GM12878 (cell line): Measurements from ENCODE around the gene SSPN. TPM values are rescaled to one million over a fixed set of nuclear protein-coding genes. Genes with fewer than 3 reads are reported as not detected.

Source experiments
- ATAC-seq: fragments of 200-7000 bp; cut with Tn5 transposase; 3 replicates; pipeline ENCODE4 v1.9.1; 2020; ENCODE audit warnings: mild to moderate bottlenecking, moderate library complexity
- BruUV-seq: library from RNA; stranded (reverse); fragments of 400-500 nt; replicated peaks from 2 replicates; lab custom pipeline; 2021; lab: Mats Ljungman, UMichigan
- CTCF ChIA-PET: fragments of 300-600 bp; sonication (Branson Sonifier 250); formaldehyde crosslinking; extraction: SDS; loops from one replicate; lab custom pipeline; 2021; ENCODE audit warnings: inconsistent platforms; lab: Yijun Ruan, JAX
- POLR2A ChIA-PET: fragments of 350-600 bp; formaldehyde crosslinking; extraction: SDS; loops from one replicate; lab custom pipeline; 2021; ENCODE audit warnings: inconsistent platforms; lab: Charles Lee
- RAD21 ChIA-PET: fragments of 300-600 bp; sonication (Branson Sonifier 250); formaldehyde crosslinking; loops from one replicate; lab custom pipeline; 2023; ENCODE audit warnings: antibody characterized with exemption; ENCODE audit not compliant: unreplicated experiment; lab: Charles Lee
- SMC1A ChIA-PET: fragments of 300-600 bp; sonication (Branson Sonifier 250); formaldehyde crosslinking; loops from one replicate; lab custom pipeline; 2023; ENCODE audit not compliant: unreplicated experiment, uncharacterized antibody; lab: Charles Lee
- DNase-seq: peaks from one replicate; pipeline ENCODE4 v3.0.0-alpha.2; 2011; ENCODE audit warnings: low read depth, low spot score
- FAIRE-seq: peaks from 3 replicates; lab custom pipeline; 2011; peaks lifted over from hg19 to GRCh38; lab: Jason Lieb, UNC
- H2AFZ ChIP-seq: 2 replicates; pipeline ENCODE4 v1.6.0; 2011; ENCODE audit warnings: low read depth, low read length, control low read depth; ENCODE audit not compliant: control insufficient read depth
- H3K27ac ChIP-seq: 2 replicates; pipeline ENCODE4 v1.5.1; 2011; ENCODE audit warnings: control low read depth; ENCODE audit not compliant: control insufficient read depth, insufficient read depth
- H3K27me3 ChIP-seq, 2 experiments: replicated peaks in 1 of 2; 2 replicates each; pipeline versions ENCODE4 v1.6.0 to v1.6.1; 2011; ENCODE audit warnings: low read length in 1 of 2; ENCODE audit not compliant: control insufficient read depth in 2 of 2, insufficient read depth in 2 of 2
- H3K36me3 ChIP-seq, 2 experiments: 2 replicates each; pipeline ENCODE4 v1.5.1; 2011; ENCODE audit warnings: low read length in 1 of 2; ENCODE audit not compliant: control insufficient read depth in 2 of 2, insufficient read depth in 2 of 2
- H3K4me1 ChIP-seq: 2 replicates; pipeline ENCODE4 v1.6.1; 2011; ENCODE audit warnings: mild to moderate bottlenecking, low read length, moderate library complexity, mixed read lengths; ENCODE audit not compliant: control insufficient read depth, insufficient read depth
- H3K4me2 ChIP-seq: 2 replicates; pipeline ENCODE4 v1.6.0; 2011; ENCODE audit warnings: control low read depth; ENCODE audit not compliant: control insufficient read depth, insufficient read depth
- H3K4me3 ChIP-seq: fragments of 200-600 bp; sonication (generic); 2 replicates; pipeline ENCODE4 v1.5.1; 2016
- H3K79me2 ChIP-seq: 2 replicates; pipeline ENCODE4 v1.6.0; 2011; ENCODE audit warnings: low read length; ENCODE audit not compliant: control insufficient read depth, insufficient read depth
- H3K9ac ChIP-seq: 2 replicates; pipeline ENCODE4 v1.8.0; 2011; ENCODE audit warnings: low read length, control low read depth, mixed read lengths; ENCODE audit not compliant: control insufficient read depth, insufficient read depth
- H3K9me3 ChIP-seq: replicated peaks from 3 replicates; pipeline ENCODE4 v1.5.1; 2011; ENCODE audit warnings: mild to moderate bottlenecking, low read length; ENCODE audit not compliant: control insufficient read depth, insufficient read depth
- H4K20me1 ChIP-seq: 2 replicates; pipeline ENCODE4 v1.6.0; 2011; ENCODE audit not compliant: control insufficient read depth, insufficient read depth
- CBFB ChIP-seq: IDR thresholded peaks from 2 replicates; pipeline ENCODE4 v1.6.1; 2016; ENCODE audit warnings: antibody characterized with exemption, low read depth
- CEBPB ChIP-seq, 2 experiments: fragments of 150-350 bp in 1 of 2; IDR thresholded peaks; 2 replicates each; pipeline ENCODE4 v1.6.1; 2012 to 2014; ENCODE audit warnings: low read depth in 2 of 2, low read length in 2 of 2, borderline replicate concordance in 1 of 2, inconsistent platforms in 1 of 2
- ETV6 ChIP-seq, 2 experiments: fragments of 450-650 bp in 1 of 2; IDR thresholded peaks in 1 of 2; conservative IDR thresholded peaks in 1 of 2; 2 replicates each; pipeline ENCODE4 v1.6.1; 2014; ENCODE audit warnings: antibody characterized with exemption in 1 of 2, borderline replicate concordance in 1 of 2, low read depth in 1 of 2, mild to moderate bottlenecking in 1 of 2, moderate library complexity in 1 of 2
- FOXM1 ChIP-seq: IDR thresholded peaks from 2 replicates; pipeline ENCODE4 v1.6.1; 2012; ENCODE audit warnings: low read depth, mild to moderate bottlenecking, inconsistent platforms, low read length, moderate library complexity
- GABPA ChIP-seq: IDR thresholded peaks from 2 replicates; pipeline ENCODE4 v1.6.1; 2014; ENCODE audit warnings: antibody characterized with exemption, low read depth, mild to moderate bottlenecking, inconsistent platforms
- IRF5 ChIP-seq: fragments of 450-650 bp; IDR thresholded peaks from 2 replicates; pipeline ENCODE4 v1.6.1; 2017; ENCODE audit warnings: borderline replicate concordance
- NFXL1 ChIP-seq: fragments of 450-650 bp; IDR thresholded peaks from 2 replicates; pipeline ENCODE4 v1.6.1; 2017; ENCODE audit warnings: antibody characterized with exemption, mild to moderate bottlenecking, borderline replicate concordance
- RAD21 ChIP-seq: IDR thresholded peaks from 2 replicates; pipeline ENCODE4 v1.6.1; 2011; ENCODE audit warnings: mild to moderate bottlenecking, low read depth, low read length, moderate library complexity; ENCODE audit not compliant: insufficient read depth
- RCOR1 ChIP-seq: conservative IDR thresholded peaks from 2 replicates; pipeline ENCODE4 v1.6.1; 2012; ENCODE audit warnings: low read depth, low read length, improper control_type of control experiment
- REST ChIP-seq: IDR thresholded peaks from 2 replicates; pipeline ENCODE4 v1.6.1; 2012; ENCODE audit warnings: mild to moderate bottlenecking, low read depth, low read length
- SIN3A ChIP-seq: IDR thresholded peaks from 2 replicates; pipeline ENCODE4 v1.6.1; 2012; ENCODE audit warnings: low read depth, low read length, improper control_type of control experiment
- ZBTB4 ChIP-seq: fragments of 450-650 bp; formaldehyde crosslinking; IDR thresholded peaks from 2 replicates; pipeline ENCODE4 v1.4.0; 2022; ENCODE audit warnings: mild to moderate bottlenecking, moderate library complexity
- WGBS: methylation state at CpG from one replicate; pipeline ENCODE4 v1.1.6; 2016; ENCODE audit warnings: low lambda C conversion rate; ENCODE audit not compliant: insufficient replicate concordance, insufficient coverage; ENCODE audit errors: missing lambda C conversion rate; 5-methylcytosine and 5-hydroxymethylcytosine counted together
- in situ Hi-C: fragments of 300-500 bp; cut with MboI; formaldehyde crosslinking; loops from 9 replicates; pipeline ENCODE4 v1.14.3; 2018; ENCODE audit warnings: mixed read lengths
- intact Hi-C: fragments of 100-400 bp; cut with micrococcal nuclease; formaldehyde crosslinking; loops from one replicate; pipeline ENCODE4 v1.14.2; 2022; ENCODE audit not compliant: unreplicated experiment
- polyA plus RNA-seq, 11 experiments: library from polyadenylated mRNA; depleted of rRNA in 4 of 11; unstranded in 6 of 11; stranded (reverse) in 5 of 11; fragments of >200 nt; fragmentation: Nextera tagmentation in 4 of 11; fragmentation: Illumina TruSeq in 1 of 11; extraction: Ambion mirVana in 4 of 11; extraction: Trizol in 1 of 11; gene quantifications; 1 replicate in 1 of 11; 2 replicates in 10 of 11; pipeline versions ENCODE4 v1.2.1 to v1.2.3, GENCODE V29; 2011 to 2016; ENCODE audit warnings: inconsistent platforms in 2 of 11, missing spikeins in 2 of 11, low read depth in 1 of 11
- total RNA-seq, 4 experiments: library from RNA; depleted of rRNA in 3 of 4; stranded (reverse); fragments of >200 nt in 3 of 4; fragmentation: Illumina TruSeq in 1 of 4; extraction: Trizol in 1 of 4; gene quantifications; 2 replicates each; pipeline versions ENCODE4 v1.2.1 to v1.2.3, GENCODE V29; 2013 to 2021
- TF ChIP-seq, protein P1 (sequence below): IDR thresholded peaks from 2 replicates; pipeline ENCODE4 v1.6.1; 2012; ENCODE audit warnings: low read depth, low read length, improper control_type of control experiment

SSPN gene
- total and polyA plus RNA-seq, 10 of the 15 experiments (the other 5 are each of a cell fraction or from before 2014, with no cell fraction given), result 0.04 to 0.41 (median 0.28) TPM; not detected in 5

DNA sequence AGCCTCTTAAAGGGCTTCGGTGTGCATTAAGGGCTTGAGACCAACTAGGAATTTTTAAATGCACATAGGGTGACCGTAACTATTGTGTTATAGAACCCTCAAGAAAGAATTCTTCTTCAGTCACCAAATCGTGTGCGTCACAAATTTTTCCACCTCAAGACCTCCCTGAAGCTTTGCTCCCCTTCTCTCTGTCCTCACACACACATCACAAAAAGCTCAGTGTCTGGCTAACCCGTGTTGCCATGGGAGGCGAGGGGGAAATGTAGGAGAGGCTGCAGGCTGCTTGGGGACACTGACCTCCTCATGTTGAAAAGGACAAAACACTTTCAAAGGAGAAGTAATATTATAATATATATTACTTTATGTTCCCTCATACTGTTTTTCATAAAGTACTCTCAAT lies 10.6 kb downstream of the SSPN start:
- Histone ChIP-seq H3K79me2 (no peaks in the 10 kb centered on the region), H3K9ac (no peak overlapping the region), H3K4me2 (no peak overlapping the region), H3K27ac (no peak overlapping the region), H3K4me3 (no peak overlapping the region), H3K4me1 (no peaks in the 10 kb centered on the region), H4K20me1 (no peaks in the 10 kb centered on the region), H2AFZ (no peak overlapping the region), H3K36me3 (no peaks in the 10 kb centered on the region), H3K9me3 (no peaks in the 10 kb centered on the region), H3K27me3 (peaks cover 0 to 3% of the 10 kb centered on the region in 2 experiments; a peak in 2 of 4 replicates)
- SMC1A ChIA-PET, result no interaction called here
- in situ Hi-C loops (no loop called here), intact Hi-C loops (no loop called here)
- POLR2A ChIA-PET, result no interaction called here
- BruUV-seq, result no TSS peak
- RAD21 ChIA-PET, result no interaction called here
- DNase-seq (no peak), FAIRE-seq (no peak), ATAC-seq (no peak)
- 62% methylated on average over 6 of the region's 6 CpGs for WGBS
- CTCF ChIA-PET, result interaction anchor here (0.6 to 1.2 kb wide), 4 partner anchors 14 to 87 kb away, joined by 3 to 4 read pairs (median 3); partner anchors contain the start of gene BHLHE41
- TF ChIP-seq CEBPB (IDR thresholded peaks at IDR 0.05; ENCODE audit: borderline replicate concordance in 1 of 2, low read depth in 2 of 2, low read length in 2 of 2) (no peak), ETV6 (conservative IDR thresholded peaks at IDR 0.05 in 1 of 2, IDR thresholded peaks at IDR 0.05 in 1 of 2; ENCODE audit: borderline replicate concordance in 1 of 2, low read depth in 1 of 2) (no peak), ZBTB4 (CRISPR knock-in tag) (no peak), SIN3A (no peak), CBFB (no peak), IRF5 (no peak), FOXM1 (no peak), RAD21 (no peak), NFXL1 (no peak), GABPA (no peak), REST (no peak), RCOR1 (no peak)
- TF ChIP-seq, protein P1, sequence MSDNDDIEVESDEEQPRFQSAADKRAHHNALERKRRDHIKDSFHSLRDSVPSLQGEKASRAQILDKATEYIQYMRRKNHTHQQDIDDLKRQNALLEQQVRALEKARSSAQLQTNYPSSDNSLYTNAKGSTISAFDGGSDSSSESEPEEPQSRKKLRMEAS, result no peak
